ENCODE data around the gene NAT8L. TPM values are rescaled to one million over a fixed set of nuclear protein-coding genes. Genes with fewer than 3 reads are reported as not detected.

Gene NAT8L
- total RNA-seq, 1 experiment from 2014 or later = 0.05 TPM

- DNase-seq (ENCODE audit: low read depth) = no peak
Observed at GRCh38 chr4:2064276-2064991, 5.3 kb downstream of the NAT8L start.

GRCh38 chr4:2065106-2065930 lies 6.2 kb downstream of the NAT8L start:
- no peak for DNase-seq (ENCODE audit: low read depth)

- DNase-seq (ENCODE audit: low read depth) = no peak
Observed at GRCh38 chr4:2066011-2066551, 7.0 kb downstream of the NAT8L start.

GRCh38 chr4:2066571-2067445 lies 7.7 kb downstream of the NAT8L start:
- no peak for DNase-seq (ENCODE audit: low read depth)

GRCh38 chr4:2067446-2068197 lies 8.5 kb downstream of the NAT8L start:
- no peak for DNase-seq (ENCODE audit: low read depth)

GRCh38 chr4:2068198-2068470 lies 9.0 kb downstream of the NAT8L start:
- DNase-seq (ENCODE audit: low read depth) = no peak

GRCh38 chr4:2068566-2068965 lies 9.4 kb downstream of the NAT8L start:
- DNase-seq (ENCODE audit: low read depth) = no peak

- DNase-seq (ENCODE audit: low read depth) = no peak
Observed at GRCh38 chr4:2069161-2069971, 10.2 kb downstream of the NAT8L start.

- no peak for DNase-seq (ENCODE audit: low read depth)
Observed at GRCh38 chr4:2069986-2070385, 10.9 kb downstream of the NAT8L start.

- DNase-seq (ENCODE audit: low read depth) = no peak
Observed at GRCh38 chr4:2070421-2071251, 11.5 kb downstream of the NAT8L start.

GRCh38 chr4:2071252-2071911 lies 12.3 kb downstream of the NAT8L start:
- no peak for DNase-seq (ENCODE audit: low read depth)

- DNase-seq (ENCODE audit: low read depth) = no peak
Observed at GRCh38 chr4:2071912-2072867, 13.1 kb downstream of the NAT8L start.

- DNase-seq (ENCODE audit: low read depth) = no peak
Observed at GRCh38 chr4:2072971-2073807, 14.1 kb downstream of the NAT8L start.

- no peak for DNase-seq (ENCODE audit: low read depth)
Observed at GRCh38 chr4:2073808-2074481, 14.8 kb downstream of the NAT8L start.

- no peak for DNase-seq (ENCODE audit: low read depth)
Observed at GRCh38 chr4:2074588-2074987, 15.5 kb downstream of the NAT8L start.
